ENCODE measurements around the gene DLG2. TPM values are rescaled to one million over a fixed set of nuclear protein-coding genes. Genes with fewer than 3 reads are reported as not detected.

Gene DLG2
- total and polyA plus RNA-seq, 4 donors = 0.30 to 5.5 (median 0.68) TPM

DNA sequence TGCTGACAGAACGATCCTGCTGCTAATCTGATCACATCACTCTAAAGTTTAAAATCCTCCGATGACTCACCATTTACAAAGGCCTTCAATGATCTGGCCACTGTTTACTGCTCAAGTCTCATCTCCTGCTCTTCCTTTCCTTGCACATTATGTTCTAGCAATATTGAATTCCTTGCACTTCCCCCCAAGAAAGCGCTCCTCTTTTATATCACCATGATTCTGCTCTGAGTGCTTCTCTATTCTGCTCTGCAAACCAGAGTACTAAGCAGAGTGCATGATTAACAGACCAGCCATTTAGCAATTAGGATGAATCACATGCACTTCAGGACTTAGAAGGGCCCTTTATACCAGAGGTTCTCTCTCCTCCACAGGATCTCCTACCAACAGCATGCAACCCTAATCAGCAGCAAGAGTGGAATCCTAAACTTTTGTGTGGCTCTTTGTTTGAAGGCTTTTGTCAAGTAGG is 1218.2 kb downstream of the DLG2 start:
- Histone ChIP-seq H3K27ac (ENCODE audit: low read depth in 1 of 2, low read length in 2 of 2) (no peak overlapping the region), H3K4me3 (ENCODE audit: low read depth in 1 of 3, low read length in 3 of 3) (no peak overlapping the region), H3K36me3 (ENCODE audit: control insufficient read depth in 4 of 4, insufficient read depth in 3 of 4, low read depth in 1 of 4, low read length in 3 of 4) (no peaks in the 10 kb centered on the region), H3K27me3 (ENCODE audit: control insufficient read depth in 4 of 4, insufficient read depth in 4 of 4, low read length in 3 of 4) (no peaks in the 10 kb centered on the region), H3K4me1 (ENCODE audit: control insufficient read depth in 4 of 4, insufficient read depth in 4 of 4, low read length in 3 of 4) (no peaks in the 10 kb centered on the region), H3K9ac (ENCODE audit: low read depth in 1 of 2, low read length in 2 of 2) (no peak overlapping the region), H3K9me3 (ENCODE audit: control insufficient read depth in 4 of 4, low read length in 3 of 4) (no peaks in the 10 kb centered on the region)
- WGBS = 87% methylated on average over 3 of the region's 3 CpGs
- TF ChIP-seq, protein P1, sequence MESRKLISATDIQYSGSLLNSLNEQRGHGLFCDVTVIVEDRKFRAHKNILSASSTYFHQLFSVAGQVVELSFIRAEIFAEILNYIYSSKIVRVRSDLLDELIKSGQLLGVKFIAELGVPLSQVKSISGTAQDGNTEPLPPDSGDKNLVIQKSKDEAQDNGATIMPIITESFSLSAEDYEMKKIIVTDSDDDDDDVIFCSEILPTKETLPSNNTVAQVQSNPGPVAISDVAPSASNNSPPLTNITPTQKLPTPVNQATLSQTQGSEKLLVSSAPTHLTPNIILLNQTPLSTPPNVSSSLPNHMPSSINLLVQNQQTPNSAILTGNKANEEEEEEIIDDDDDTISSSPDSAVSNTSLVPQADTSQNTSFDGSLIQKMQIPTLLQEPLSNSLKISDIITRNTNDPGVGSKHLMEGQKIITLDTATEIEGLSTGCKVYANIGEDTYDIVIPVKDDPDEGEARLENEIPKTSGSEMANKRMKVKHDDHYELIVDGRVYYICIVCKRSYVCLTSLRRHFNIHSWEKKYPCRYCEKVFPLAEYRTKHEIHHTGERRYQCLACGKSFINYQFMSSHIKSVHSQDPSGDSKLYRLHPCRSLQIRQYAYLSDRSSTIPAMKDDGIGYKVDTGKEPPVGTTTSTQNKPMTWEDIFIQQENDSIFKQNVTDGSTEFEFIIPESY (IDR thresholded peaks at IDR 0.05) = no peak
- TF ChIP-seq, protein P2, sequence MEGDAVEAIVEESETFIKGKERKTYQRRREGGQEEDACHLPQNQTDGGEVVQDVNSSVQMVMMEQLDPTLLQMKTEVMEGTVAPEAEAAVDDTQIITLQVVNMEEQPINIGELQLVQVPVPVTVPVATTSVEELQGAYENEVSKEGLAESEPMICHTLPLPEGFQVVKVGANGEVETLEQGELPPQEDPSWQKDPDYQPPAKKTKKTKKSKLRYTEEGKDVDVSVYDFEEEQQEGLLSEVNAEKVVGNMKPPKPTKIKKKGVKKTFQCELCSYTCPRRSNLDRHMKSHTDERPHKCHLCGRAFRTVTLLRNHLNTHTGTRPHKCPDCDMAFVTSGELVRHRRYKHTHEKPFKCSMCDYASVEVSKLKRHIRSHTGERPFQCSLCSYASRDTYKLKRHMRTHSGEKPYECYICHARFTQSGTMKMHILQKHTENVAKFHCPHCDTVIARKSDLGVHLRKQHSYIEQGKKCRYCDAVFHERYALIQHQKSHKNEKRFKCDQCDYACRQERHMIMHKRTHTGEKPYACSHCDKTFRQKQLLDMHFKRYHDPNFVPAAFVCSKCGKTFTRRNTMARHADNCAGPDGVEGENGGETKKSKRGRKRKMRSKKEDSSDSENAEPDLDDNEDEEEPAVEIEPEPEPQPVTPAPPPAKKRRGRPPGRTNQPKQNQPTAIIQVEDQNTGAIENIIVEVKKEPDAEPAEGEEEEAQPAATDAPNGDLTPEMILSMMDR (IDR thresholded peaks at IDR 0.05; ENCODE audit: low read depth, low read length, missing input control) = no peak
- TF ChIP-seq FOXA2 (IDR thresholded peaks at IDR 0.05) (no peak), HNF4A (conservative IDR thresholded peaks at IDR 0.05) (no peak), HNF4G (IDR thresholded peaks at IDR 0.05) (no peak), YY1 (IDR thresholded peaks at IDR 0.05) (no peak), SP1 (IDR thresholded peaks at IDR 0.05) (no peak), RXRA (IDR thresholded peaks at IDR 0.05) (no peak), TAF1 (conservative IDR thresholded peaks at IDR 0.05) (no peak), NR2F2 (IDR thresholded peaks at IDR 0.05) (no peak), RAD21 (IDR thresholded peaks at IDR 0.05) (no peak), GABPA (IDR thresholded peaks at IDR 0.05 in 1 of 2, conservative IDR thresholded peaks at IDR 0.05 in 1 of 2) (no peak), FOXA1 (IDR thresholded peaks at IDR 0.05) (no peak)
- TF ChIP-seq, protein P3, sequence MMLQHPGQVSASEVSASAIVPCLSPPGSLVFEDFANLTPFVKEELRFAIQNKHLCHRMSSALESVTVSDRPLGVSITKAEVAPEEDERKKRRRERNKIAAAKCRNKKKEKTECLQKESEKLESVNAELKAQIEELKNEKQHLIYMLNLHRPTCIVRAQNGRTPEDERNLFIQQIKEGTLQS (IDR thresholded peaks at IDR 0.05) = no peak
- TF ChIP-seq, protein P4, sequence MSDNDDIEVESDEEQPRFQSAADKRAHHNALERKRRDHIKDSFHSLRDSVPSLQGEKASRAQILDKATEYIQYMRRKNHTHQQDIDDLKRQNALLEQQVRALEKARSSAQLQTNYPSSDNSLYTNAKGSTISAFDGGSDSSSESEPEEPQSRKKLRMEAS (IDR thresholded peaks at IDR 0.05) = no peak
- DNase-seq (ENCODE audit: low spot score) = no peak

DNA sequence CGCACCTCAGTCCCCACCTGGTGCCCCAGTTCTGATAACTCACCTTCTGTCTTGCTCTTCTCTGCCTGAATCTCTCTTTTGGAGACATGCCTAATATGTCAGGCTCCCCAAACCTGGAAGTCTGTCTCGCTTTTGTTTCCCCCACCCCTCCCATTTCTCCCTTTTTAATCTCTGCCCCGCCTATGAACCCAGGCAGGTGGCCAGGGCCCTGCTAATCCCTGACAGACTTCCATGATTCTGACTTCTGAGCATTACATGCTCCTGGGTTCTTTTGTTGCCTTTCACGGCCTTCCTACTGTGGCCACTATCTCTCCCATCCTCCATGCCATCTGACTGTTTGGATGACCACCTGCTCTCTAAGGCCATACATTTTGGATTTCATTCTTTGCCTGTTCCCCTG is 1220.1 kb downstream of the DLG2 start:
- Histone ChIP-seq H3K4me1 (ENCODE audit: control insufficient read depth in 4 of 4, insufficient read depth in 4 of 4, low read length in 3 of 4) (no peaks in the 10 kb centered on the region), H3K9me3 (ENCODE audit: control insufficient read depth in 4 of 4, low read length in 3 of 4) (no peaks in the 10 kb centered on the region), H3K27me3 (ENCODE audit: control insufficient read depth in 4 of 4, insufficient read depth in 4 of 4, low read length in 3 of 4) (no peaks in the 10 kb centered on the region), H3K27ac (ENCODE audit: low read depth in 1 of 2, low read length in 2 of 2) (no peak overlapping the region), H3K4me3 (ENCODE audit: low read depth in 1 of 3, low read length in 3 of 3) (no peak overlapping the region), H3K9ac (ENCODE audit: low read depth in 1 of 2, low read length in 2 of 2) (no peak overlapping the region), H3K36me3 (ENCODE audit: control insufficient read depth in 4 of 4, insufficient read depth in 3 of 4, low read depth in 1 of 4, low read length in 3 of 4) (no peaks in the 10 kb centered on the region)
- DNase-seq (ENCODE audit: low spot score) = no peak
- no peak for TF ChIP-seq GABPA (IDR thresholded peaks at IDR 0.05 in 1 of 2, conservative IDR thresholded peaks at IDR 0.05 in 1 of 2)
- no peak for TF ChIP-seq EGR1 (IDR thresholded peaks at IDR 0.05; ENCODE audit: low read depth in 2 of 2)
- 94% methylated on average over 4 of the region's 4 CpGs for WGBS
